KMS-11 (cell line): ENCODE measurements around the gene STK38L.

Experiments
- H2AFZ ChIP-seq: fragments of 200-600 bp; sonication (generic); 2 replicates; pipeline ENCODE4 v1.6.1; 2016; ENCODE audit warnings: antibody characterized with exemption, mixed run types, low read depth
- H3K27ac ChIP-seq: fragments of 200-600 bp; sonication (generic); 2 replicates; pipeline ENCODE4 v1.6.1; 2016; ENCODE audit warnings: mild to moderate bottlenecking, mixed run types
- H3K27me3 ChIP-seq: fragments of 200-600 bp; sonication (generic); 2 replicates; pipeline ENCODE4 v1.6.1; 2017; ENCODE audit warnings: mild to moderate bottlenecking, low read depth, mixed run types, moderate library complexity; ENCODE audit not compliant: insufficient read depth
- H3K36me3 ChIP-seq: fragments of 200-600 bp; sonication (generic); 2 replicates; pipeline ENCODE4 v1.6.1; 2017; ENCODE audit warnings: mild to moderate bottlenecking, mixed run types; ENCODE audit not compliant: insufficient read depth
- H3K4me1 ChIP-seq: fragments of 200-600 bp; sonication (generic); 2 replicates; pipeline ENCODE4 v1.6.1; 2016; ENCODE audit warnings: mild to moderate bottlenecking, low read depth, mixed run types; ENCODE audit not compliant: poor library complexity, severe bottlenecking
- H3K4me2 ChIP-seq: fragments of 200-600 bp; sonication (generic); 2 replicates; pipeline ENCODE4 v1.7.0; 2016; ENCODE audit warnings: mild to moderate bottlenecking, mixed run types
- H3K4me3 ChIP-seq: fragments of 200-600 bp; sonication (generic); IDR thresholded peaks from 2 replicates; pipeline ENCODE4 v1.6.1; 2017; ENCODE audit warnings: low read depth, low read length, mixed read lengths; ENCODE audit not compliant: insufficient read depth
- H3K79me2 ChIP-seq: fragments of 200-600 bp; sonication (generic); 2 replicates; pipeline ENCODE4 v1.6.1; 2016; ENCODE audit warnings: low read depth, mixed run types; ENCODE audit not compliant: insufficient read depth
- H3K9ac ChIP-seq: fragments of 200-600 bp; sonication (generic); 2 replicates; pipeline ENCODE4 v1.6.1; 2016; ENCODE audit warnings: mild to moderate bottlenecking, mixed run types
- H4K20me1 ChIP-seq: fragments of 200-600 bp; sonication (generic); 2 replicates; pipeline ENCODE4 v1.6.1; 2016; ENCODE audit warnings: mild to moderate bottlenecking, mixed run types; ENCODE audit not compliant: insufficient read depth
- CTCF ChIP-seq: fragments of 200-600 bp; sonication (generic); conservative IDR thresholded peaks from 2 replicates; pipeline ENCODE4 v1.6.1; 2017; ENCODE audit warnings: low read depth, mild to moderate bottlenecking, antibody characterized with exemption, low read length, moderate library complexity, mixed read lengths

STK38L gene

GRCh38 chr12:27291862-27292261, 47.8 kb downstream of the STK38L start:
- H2AFZ ChIP-seq, result no peak overlapping the region
- H3K79me2 ChIP-seq, result no peaks in the 10 kb centered on the region
- no peak overlapping the region for H3K27ac ChIP-seq
- no peak overlapping the region for H3K4me3 ChIP-seq
- H3K36me3 ChIP-seq, result no peaks in the 10 kb centered on the region
- H3K9ac ChIP-seq, result no peak overlapping the region
- no peaks in the 10 kb centered on the region for H3K27me3 ChIP-seq
- no peak for TF ChIP-seq CTCF
- no peaks in the 10 kb centered on the region for H4K20me1 ChIP-seq
- H3K4me1 ChIP-seq, result peaks cover 6% of the 10 kb centered on the region
- no peak overlapping the region for H3K4me2 ChIP-seq

DNA sequence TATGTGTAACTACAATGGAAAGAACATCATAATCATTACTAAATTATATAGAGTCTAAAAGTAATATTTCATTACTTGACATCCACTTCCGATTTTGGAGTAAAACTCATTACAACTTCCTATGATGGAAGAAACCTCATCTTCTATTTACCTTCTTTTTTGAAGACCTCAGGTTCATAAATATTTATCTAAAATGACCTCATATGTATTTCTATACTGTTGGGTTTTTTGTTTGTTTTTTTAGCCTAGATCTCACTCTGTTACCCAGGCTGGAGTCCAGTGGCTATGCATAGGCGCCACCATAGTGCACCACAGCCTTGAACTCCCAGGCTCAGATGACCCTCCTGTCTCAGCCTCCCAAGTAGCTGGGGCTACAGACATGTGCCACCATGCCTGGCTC, 48.6 kb downstream of the STK38L start:
- no peak overlapping the region for H2AFZ ChIP-seq
- H3K9ac ChIP-seq, result no peak overlapping the region
- H3K27me3 ChIP-seq, result no peaks in the 10 kb centered on the region
- no peak for TF ChIP-seq CTCF
- no peak overlapping the region for H3K27ac ChIP-seq
- no peak overlapping the region for H3K4me2 ChIP-seq
- peaks cover 9% of the 10 kb centered on the region for H3K4me1 ChIP-seq
- no peaks in the 10 kb centered on the region for H3K79me2 ChIP-seq
- H4K20me1 ChIP-seq, result no peaks in the 10 kb centered on the region
- H3K4me3 ChIP-seq, result no peak overlapping the region
- no peaks in the 10 kb centered on the region for H3K36me3 ChIP-seq

DNA sequence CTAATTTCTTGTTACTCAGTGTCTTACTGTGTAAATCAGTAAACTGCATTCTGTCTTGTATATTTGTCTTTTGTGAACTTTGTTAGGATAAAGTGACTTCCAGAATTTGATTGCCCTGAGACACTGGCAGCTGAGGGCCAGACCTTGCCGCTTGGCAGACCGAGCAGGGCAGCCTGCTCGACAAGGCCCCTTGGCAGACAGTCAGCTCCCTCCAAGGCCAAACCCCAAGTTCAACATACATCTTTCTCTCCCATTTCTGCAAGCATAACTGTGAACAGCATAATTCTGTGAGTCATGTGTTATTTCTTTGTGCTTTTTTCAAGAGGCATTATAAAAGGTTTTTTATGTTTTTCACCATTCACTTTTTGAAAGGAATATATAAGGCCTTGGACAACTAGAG, 49.4 kb downstream of the STK38L start:
- Histone ChIP-seq H3K79me2 (no peaks in the 10 kb centered on the region), H2AFZ (no peak overlapping the region), H3K4me1 (peaks cover 9% of the 10 kb centered on the region), H3K27me3 (no peaks in the 10 kb centered on the region), H3K9ac (no peak overlapping the region), H3K4me2 (no peak overlapping the region), H3K27ac (no peak overlapping the region), H3K4me3 (no peak overlapping the region), H4K20me1 (no peaks in the 10 kb centered on the region), H3K36me3 (no peaks in the 10 kb centered on the region)
- no peak for TF ChIP-seq CTCF

DNA sequence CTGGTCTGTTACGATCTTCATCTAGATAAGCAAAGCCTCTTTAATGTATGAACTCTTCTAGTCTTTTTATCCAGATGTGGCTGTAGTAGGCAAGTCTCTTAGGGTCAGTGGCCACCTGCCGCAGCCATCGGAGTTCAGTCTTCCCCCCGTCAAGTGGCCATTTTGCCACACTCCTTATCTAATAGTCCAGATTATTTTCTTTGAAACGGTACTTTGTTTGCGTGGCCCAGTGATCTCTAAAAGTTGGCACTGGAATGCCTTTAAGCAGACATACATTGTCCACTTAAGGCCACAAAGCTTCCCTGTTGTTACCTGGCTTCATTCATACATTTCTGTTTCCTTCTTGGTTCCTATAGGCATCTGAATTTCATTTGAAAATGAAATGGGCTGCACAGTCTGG, 52.6 kb downstream of the STK38L start:
- no peaks in the 10 kb centered on the region for H4K20me1 ChIP-seq

More for the DNA sequence above, 52.6 kb downstream of the STK38L start:
- H3K36me3 ChIP-seq, result no peaks in the 10 kb centered on the region
- no peak for TF ChIP-seq CTCF
- H3K79me2 ChIP-seq, result no peaks in the 10 kb centered on the region
- H3K27me3 ChIP-seq, result no peaks in the 10 kb centered on the region
- H3K4me2 ChIP-seq, result no peak overlapping the region
- no peak overlapping the region for H3K9ac ChIP-seq
- no peak overlapping the region for H3K27ac ChIP-seq
- H3K4me1 ChIP-seq, result peaks cover 3% of the 10 kb centered on the region
- no peak overlapping the region for H3K4me3 ChIP-seq
- no peak overlapping the region for H2AFZ ChIP-seq
